HG03045 (cell line): Measurements from ENCODE around the gene PRDM7.
"Not testable (repeated sequence)": the region's sequence is repeated elsewhere in the genome, so short reads cannot be mapped to it uniquely, and the experiment has no call there.

Source experiments
- ATAC-seq: cut with Tn5 transposase; IDR thresholded peaks from one replicate; pipeline ENCODE4 v1.9.1; 2021; ENCODE audit warnings: mild to moderate bottlenecking, moderate library complexity; ENCODE audit not compliant: unreplicated experiment

The PRDM7 gene

DNA sequence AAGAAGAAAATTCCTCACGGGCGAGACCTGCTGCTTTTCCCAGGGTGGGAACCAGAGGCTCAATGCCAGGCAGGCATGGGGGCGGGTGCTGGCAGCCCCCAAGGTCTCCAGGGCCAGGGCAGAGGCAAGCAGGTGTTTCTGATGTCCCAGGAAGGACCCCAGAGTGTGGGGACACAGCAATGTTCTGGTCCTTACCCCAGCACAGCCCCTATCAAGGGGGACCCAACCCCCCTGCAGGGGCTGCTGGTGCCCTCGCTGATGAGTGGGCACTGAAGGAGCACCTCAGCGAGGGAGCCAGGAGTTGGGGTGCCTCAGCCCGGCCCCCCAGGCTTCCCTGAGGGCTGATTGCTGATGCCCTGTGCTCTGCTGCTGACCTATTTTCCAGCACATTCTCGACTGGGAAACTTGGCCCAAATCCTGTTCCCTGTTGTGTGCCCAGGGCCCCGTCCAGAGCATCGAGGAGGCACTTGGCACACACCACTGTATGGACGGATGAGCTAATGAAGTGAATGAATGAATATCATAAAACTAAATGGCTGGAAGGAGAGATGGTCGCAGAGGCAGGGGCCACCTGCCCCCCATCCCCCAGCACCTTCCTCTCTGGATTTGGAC, 60.7 kb downstream of the PRDM7 start:
- ATAC-seq, result no peak

DNA sequence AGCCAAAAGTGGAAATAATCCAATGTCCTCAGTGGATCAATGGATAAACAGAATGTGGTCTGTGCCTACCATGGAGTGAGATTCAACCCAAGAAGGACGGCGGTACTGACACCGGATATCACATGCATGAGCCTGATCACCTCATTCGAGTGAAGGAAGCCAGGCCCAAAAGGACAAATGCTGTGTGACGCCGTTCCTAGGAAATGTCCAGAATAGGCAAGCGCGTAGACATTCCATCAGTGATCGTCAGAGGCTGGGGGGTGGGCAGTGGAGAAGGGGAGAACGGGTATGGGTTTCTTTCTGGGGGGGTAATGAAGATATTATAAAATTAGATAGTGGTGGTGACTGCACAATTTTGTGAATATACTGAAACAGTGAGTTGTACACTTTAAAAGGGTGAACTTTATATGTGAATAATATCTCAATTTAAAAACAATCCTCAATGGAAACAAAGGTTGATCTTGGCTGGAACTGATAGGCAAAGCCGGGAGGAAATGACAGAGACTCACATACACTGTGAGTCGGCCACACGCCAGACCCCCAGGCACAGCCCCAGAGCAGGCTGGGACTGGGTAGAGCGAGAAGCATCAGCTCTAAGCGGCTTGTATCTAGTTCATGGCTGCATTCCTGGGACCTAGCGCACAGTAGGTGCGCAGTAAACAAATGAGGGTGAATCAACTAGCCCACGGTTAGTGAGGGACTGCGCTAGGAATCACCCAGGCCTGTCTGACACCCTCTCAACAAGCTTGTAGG, 61.4 kb downstream of the PRDM7 start:
- ATAC-seq, result no peak

DNA sequence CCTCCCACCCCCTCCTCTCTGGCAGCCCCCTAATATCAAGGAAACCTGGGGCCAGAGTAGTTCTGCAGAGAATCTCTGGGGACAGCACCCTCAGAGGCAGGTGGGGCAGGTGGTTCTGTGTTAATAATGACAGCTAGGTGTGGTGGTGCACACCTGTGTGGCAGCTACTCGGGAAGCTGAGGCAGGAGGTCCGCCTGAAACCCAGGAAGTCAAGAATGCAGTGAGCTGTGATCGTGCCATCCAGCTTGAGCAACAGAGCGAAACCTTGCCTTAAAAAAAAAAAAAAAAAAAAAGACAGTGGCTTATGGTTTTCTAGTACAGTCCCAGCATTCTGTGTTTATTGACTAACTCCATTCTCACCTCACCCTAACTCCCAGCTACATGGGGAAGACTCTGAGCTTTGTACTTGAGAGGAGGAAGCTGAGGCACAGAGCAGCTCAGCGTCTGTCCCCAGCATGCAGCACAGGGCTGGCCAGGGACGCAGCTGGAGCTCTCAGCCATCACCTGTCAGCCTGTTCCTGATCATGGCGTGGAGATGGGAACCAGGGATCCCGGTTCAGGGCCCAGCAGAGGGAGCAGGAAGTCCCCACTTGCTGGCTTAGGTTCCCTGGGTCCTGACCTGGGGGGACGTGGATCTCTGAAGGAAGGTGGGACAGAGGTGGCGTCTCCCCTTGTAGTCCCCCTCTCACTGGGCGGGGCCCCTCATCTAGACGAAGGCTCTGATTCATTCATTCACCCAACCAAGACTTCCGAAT, 64.0 kb downstream of the PRDM7 start:
- no peak for ATAC-seq

DNA sequence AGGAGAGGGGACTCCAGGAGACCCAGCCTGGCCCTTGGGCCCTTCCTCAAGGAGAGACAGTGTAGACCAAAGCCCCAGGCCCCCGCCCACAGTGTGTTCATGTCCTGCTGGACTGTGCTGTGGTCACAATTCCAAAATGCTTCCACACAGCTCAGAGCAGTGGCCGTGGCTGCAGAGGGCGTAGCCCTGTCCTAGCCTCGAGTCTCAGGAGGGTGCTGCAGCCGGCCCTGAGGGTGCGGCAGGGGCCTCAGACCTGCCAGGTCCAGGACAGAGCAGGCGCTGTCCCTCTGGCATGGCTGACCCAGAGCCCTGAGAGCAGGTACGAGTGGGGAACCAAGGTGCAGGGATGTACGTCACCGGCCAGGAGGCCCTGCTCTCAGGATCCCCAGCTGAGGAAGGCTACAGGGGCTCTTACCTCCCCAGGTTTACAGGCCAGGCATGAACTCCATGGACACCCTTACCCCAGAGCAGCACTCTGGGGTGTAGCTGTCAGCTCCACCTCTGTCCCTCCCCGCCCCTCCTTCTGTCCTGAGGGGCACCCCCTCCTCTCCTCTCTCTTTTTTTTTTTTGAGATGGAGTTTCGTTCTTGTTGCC, 65.1 kb downstream of the PRDM7 start:
- ATAC-seq, result no peak

DNA sequence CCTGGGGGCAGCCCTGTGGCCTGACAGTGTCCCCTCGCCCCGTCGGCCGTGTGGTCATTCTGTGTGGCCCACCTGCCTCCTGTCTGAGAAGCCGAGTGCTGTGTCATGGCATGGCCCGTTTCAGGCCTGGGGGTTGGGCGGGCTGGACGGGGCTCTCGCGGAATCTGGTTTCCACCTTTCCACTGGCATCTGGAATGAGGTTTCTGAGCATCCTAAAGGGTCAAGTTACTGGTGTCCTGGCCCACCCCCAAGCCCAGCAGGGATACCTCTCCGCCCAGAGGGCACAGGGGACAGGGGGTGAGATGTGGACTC, 65.7 kb downstream of the PRDM7 start:
- ATAC-seq, result no peak

DNA sequence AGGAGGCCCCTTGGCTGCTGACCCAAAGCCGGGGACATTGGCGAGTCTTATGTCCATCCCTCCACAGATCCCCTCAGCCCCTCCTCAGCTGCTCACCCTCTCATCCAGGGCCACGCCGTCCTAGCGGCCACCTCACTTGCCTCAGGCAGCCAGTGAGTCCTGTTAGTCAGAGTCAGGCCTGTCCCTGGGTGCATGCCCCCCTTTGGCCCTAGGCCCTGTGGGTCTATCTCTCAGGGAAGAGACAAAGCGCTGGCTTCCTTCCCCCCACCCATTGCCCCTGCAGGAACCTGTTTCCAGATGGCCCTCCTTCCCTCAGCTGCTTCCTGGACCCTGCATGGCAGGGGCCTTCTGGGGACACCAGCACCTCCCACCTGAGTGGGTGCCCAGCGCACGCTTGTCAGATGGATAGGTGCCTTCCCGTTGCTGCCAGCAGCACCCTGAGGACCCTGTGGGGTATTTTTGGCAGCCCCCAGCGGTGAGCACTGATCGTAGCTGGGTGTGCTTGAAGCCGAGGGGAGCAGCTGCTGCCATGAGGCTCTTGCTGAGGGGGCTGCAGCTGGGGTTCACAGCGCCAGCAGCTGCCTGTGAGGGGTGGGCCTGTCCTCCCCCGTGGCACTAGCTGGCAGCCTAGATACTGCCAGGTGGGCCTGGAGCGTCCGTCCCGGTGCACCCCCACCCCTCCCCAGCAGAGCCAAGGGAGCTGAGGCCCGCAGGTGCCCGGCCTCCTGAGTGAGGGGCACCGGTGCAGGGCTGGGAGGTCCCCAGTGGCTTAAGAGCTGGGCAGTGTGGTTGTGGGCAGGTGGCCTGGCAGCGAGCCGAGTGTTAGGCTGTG, 66.2 kb downstream of the PRDM7 start:
- no peak for ATAC-seq

DNA sequence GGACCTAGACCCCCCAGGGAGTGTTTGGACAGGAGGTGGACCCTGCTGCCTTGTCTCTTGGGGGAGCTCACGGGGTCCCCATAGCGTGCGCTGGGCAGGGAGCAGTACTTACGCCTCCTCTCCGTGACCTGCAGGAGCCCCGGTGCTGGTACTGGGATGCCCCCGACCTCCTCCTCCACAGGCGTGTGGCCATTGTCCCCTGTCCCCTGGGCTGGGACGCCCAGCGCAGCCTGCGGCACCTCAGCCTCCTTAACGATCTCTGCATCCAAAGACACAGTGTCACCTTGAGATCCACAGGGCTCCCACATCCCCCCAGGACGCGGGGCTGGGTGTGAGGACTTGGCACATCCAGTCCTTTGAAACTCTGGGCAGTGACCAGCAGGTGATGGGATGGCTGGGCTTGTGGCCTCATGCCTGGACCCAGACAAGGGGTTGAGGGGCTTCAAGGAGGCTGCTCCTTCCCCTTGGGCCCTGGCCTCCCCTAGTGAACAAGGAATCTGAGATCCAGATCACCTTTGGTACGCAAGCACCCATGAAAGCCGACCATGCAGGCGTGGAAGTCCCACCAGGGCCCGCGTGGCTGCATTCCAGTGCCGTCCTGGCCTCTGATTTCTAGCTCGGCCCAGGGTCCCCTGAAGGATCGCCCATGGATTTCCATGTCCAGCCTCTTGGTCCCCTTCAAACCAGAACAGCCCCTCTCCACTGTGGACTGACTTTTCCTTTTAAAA, 67.8 kb downstream of the PRDM7 start:
- ATAC-seq, result no peak

DNA sequence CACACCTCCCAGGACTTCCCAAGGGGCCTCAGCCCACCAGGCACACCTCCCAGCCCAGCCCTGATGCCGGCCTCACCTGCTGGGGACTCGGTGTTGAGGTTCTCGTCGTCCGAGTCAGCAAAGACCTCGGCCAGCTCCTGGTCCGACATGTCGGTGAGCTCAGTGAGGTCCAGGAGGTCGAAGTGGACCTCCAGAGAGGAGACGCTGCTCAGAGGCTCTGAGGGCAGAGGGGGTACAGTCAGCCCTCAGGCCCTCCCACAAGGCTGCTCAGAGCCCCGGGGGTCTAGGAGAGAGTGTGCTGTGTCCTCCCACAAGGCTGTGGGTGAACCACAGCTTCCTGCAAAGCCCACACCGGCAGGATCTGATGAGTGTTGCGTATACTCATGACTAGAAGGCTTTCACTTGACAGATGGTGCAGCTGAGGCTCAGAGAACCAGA, 68.4 kb downstream of the PRDM7 start:
- peak; percentile 54 for ATAC-seq

DNA sequence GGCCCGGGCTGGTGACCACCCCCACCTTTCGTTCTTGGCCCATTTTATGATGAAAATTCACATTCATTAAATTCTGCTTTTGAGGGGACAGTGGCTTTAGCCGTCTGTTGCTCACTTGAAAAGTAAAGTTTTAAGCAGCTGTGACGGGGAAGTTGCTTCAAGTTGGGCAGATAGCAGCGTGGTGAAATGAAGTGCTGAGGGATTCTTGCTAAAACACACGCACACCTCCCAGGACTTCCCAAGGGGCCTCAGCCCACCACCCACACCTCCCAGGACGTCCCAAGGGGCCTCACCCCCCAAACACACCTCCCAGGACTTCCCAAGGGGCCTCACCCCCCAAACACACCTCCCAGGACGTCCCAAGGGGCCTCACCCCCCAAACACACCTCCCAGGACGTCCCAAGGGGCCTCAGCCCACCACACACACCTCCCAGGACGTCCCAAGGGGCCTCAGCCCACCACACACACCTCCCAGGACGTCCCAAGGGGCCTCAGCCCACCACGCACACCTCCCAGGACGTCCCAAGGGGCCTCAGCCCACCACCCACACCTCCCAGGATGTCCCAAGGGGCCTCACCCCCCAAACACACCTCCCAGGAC, 69.4 kb downstream of the PRDM7 start:
- ATAC-seq, result not testable (repeated sequence)

DNA sequence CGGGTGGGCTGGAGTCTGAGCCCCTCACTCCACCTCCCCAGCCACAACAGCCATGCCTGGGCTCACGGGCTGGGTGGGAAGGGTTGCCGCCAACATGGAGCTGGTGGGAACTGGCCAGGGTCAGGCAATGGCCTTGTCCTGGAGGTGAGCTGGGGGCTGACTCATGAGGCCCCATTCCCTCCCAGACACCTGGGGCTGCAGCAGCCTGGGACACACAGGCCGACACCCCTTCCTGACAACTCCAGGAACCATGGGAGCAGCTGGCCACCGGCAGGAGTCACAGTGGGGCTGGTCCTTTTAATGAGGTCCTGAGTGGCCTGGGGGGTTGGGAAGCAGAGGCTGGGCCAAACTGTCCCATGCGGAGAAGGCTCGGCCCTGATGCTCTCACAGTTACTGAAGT, 70.1 kb downstream of the PRDM7 start:
- ATAC-seq, result no peak
